ES-I3 (cell line): Measurements from ENCODE around the gene NGDN.

ENCODE experiments used
- H3K36me3 ChIP-seq: 2 replicates; pipeline ENCODE4 v1.6.1; 2013; ENCODE audit warnings: mild to moderate bottlenecking, low read length, control low read depth, moderate library complexity; ENCODE audit not compliant: insufficient read depth
- H3K4me1 ChIP-seq: 2 replicates; pipeline ENCODE4 v1.6.1; 2013; ENCODE audit warnings: mild to moderate bottlenecking, control low read depth, low read length; ENCODE audit not compliant: insufficient read depth
- H3K9ac ChIP-seq: 2 replicates; pipeline ENCODE4 v1.6.1; 2013; ENCODE audit warnings: low read depth, mild to moderate bottlenecking, low read length, moderate library complexity
- H3K9me3 ChIP-seq: 2 replicates; pipeline ENCODE4 v1.6.1; 2013; ENCODE audit warnings: mild to moderate bottlenecking, low read length, moderate library complexity; ENCODE audit not compliant: control insufficient read depth, insufficient read depth

NGDN gene

DNA sequence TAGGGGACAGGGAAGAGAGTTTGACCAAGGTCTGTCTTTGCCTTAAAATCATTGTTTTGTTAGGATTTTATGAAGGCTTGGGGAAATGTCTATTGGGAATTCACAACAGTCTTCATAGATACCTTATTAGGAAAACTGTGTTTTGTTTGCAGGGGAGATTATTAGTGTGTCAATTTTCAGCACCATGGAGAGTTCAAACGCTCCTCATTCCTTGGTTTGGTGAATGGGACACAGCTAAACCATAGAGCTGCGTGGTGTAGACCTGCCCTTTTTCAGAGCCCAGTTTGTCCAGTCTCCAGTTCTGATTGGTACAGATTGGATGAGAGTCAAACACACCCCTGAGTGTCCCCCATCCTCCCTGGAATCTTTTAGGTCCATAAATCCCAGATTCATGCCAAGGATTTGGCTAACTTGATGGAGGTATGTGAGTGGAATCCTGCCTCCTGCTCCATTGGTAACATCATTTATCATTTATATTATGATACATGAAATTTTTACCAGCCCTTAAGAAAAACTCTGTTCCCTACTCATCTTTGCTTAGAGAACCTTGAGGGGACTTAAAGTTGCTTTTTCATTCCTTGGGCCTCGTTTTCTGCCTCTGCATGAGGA lies 12.0 kb downstream of the NGDN start:
- Histone ChIP-seq H3K36me3 (peaks cover 9% of the 10 kb centered on the region), H3K4me1 (peaks cover 42% of the 10 kb centered on the region), H3K9ac (no peak overlapping the region), H3K9me3 (no peaks in the 10 kb centered on the region)

- peaks cover 48% of the 10 kb centered on the region for H3K4me1 ChIP-seq
- H3K9ac ChIP-seq: peak overlapping the region; percentile 20; the same call in 1 of the 2 replicates
- H3K36me3 ChIP-seq: peaks cover 5% of the 10 kb centered on the region
- H3K9me3 ChIP-seq: no peaks in the 10 kb centered on the region
These were observed 12.7 kb downstream of the NGDN start for GRCh38 chr14:23481979-23482822.

DNA sequence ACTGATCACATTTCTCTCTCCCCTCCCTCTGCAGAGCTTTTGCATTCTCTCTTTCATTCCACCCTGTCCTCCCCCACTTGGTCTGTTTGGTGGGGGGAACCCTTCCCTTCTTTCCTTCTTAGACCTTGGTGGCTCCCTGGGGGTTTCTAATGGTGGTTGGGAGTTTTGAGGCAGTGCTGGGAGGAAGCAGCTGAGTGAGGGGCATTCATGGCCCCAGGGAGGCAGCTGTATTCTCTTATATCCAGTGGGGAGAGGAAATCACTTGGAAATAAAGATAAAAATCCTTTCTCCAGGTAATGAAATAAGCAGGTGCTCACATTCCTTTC lies 13.3 kb downstream of the NGDN start:
- Histone ChIP-seq H3K9me3 (no peaks in the 10 kb centered on the region), H3K4me1 (peaks cover 48% of the 10 kb centered on the region), H3K9ac (no peak overlapping the region), H3K36me3 (peaks cover 5% of the 10 kb centered on the region; the same call in 1 of the 2 replicates)

GRCh38 chr14:23483236-23483854 lies 13.8 kb downstream of the NGDN start:
- Histone ChIP-seq H3K9ac (no peak overlapping the region), H3K9me3 (no peaks in the 10 kb centered on the region), H3K4me1 (peaks cover 48% of the 10 kb centered on the region), H3K36me3 (no peaks in the 10 kb centered on the region)

GRCh38 chr14:23485326-23485725 lies 15.8 kb downstream of the NGDN start:
- H3K9me3 ChIP-seq: no peaks in the 10 kb centered on the region
- H3K36me3 ChIP-seq: no peaks in the 10 kb centered on the region
- H3K9ac ChIP-seq: no peak overlapping the region
- peaks cover 48% of the 10 kb centered on the region for H3K4me1 ChIP-seq

DNA sequence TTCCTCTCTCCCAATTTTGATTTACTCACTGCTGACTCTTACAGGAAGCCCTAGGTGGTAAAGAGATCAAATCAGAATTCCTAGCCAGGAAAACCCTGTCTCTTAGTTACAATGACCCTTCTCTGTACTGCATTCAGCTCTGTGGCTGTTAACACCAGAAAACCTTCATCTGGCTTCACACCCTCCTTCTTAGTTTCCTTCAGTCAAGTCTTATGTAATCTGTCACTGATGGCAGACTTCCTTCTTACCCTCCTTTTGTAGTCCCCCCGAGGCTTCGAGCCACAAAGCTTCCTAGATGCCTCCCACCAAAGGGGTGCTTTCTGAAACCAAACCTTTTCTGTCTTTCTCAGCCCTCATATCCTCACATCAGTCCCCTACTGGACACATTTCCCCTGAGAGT lies 16.5 kb downstream of the NGDN start:
- H3K9me3 ChIP-seq: no peaks in the 10 kb centered on the region
- no peak overlapping the region for H3K9ac ChIP-seq
- no peaks in the 10 kb centered on the region for H3K36me3 ChIP-seq
- H3K4me1 ChIP-seq: peaks cover 48% of the 10 kb centered on the region

GRCh38 chr14:23487216-23487615 lies 17.7 kb downstream of the NGDN start:
- Histone ChIP-seq H3K9ac (no peak overlapping the region), H3K4me1 (peaks cover 40% of the 10 kb centered on the region), H3K9me3 (no peaks in the 10 kb centered on the region), H3K36me3 (no peaks in the 10 kb centered on the region)

- Histone ChIP-seq H3K36me3 (no peaks in the 10 kb centered on the region), H3K4me1 (peaks cover 15% of the 10 kb centered on the region), H3K9me3 (no peaks in the 10 kb centered on the region), H3K9ac (no peak overlapping the region)
These were observed 23.2 kb downstream of the NGDN start for GRCh38 chr14:23492618-23493272.

- Histone ChIP-seq H3K9ac (no peak overlapping the region), H3K9me3 (no peaks in the 10 kb centered on the region), H3K4me1 (peaks cover 15% of the 10 kb centered on the region), H3K36me3 (no peaks in the 10 kb centered on the region)
These were observed 24.7 kb downstream of the NGDN start for GRCh38 chr14:23494223-23494622.

GRCh38 chr14:23512156-23512555 lies 42.7 kb downstream of the NGDN start:
- peaks cover 5% of the 10 kb centered on the region; the same call in 1 of the 2 replicates for H3K4me1 ChIP-seq
- no peaks in the 10 kb centered on the region for H3K36me3 ChIP-seq
- H3K9me3 ChIP-seq: no peaks in the 10 kb centered on the region
- no peak overlapping the region for H3K9ac ChIP-seq

- no peak overlapping the region for H3K9ac ChIP-seq
- H3K36me3 ChIP-seq: no peaks in the 10 kb centered on the region
- H3K9me3 ChIP-seq: no peaks in the 10 kb centered on the region
- H3K4me1 ChIP-seq: peaks cover 8% of the 10 kb centered on the region
These were observed 43.7 kb downstream of the NGDN start for GRCh38 chr14:23513005-23513817.

- Histone ChIP-seq H3K4me1 (peaks cover 16% of the 10 kb centered on the region), H3K36me3 (no peaks in the 10 kb centered on the region), H3K9ac (no peak overlapping the region), H3K9me3 (no peaks in the 10 kb centered on the region)
These were observed 44.5 kb downstream of the NGDN start for GRCh38 chr14:23513818-23514643.

DNA sequence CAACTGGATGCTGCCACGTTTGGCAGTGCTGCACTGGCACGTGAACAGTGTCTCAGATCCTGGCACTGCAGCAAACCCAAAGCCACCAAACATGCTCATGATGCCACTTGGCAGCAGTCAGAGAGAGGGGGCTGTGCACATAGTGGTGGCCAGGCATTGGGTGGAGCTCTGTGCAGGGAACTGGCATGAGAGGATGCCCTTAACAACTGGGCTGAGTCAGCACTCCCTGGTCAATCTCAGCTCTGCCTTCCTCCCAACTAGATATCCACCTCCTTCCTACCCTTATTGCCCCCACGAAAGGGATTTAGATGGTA lies 45.1 kb downstream of the NGDN start:
- peaks cover 21% of the 10 kb centered on the region for H3K4me1 ChIP-seq
- H3K9ac ChIP-seq: no peak overlapping the region
- H3K36me3 ChIP-seq: no peaks in the 10 kb centered on the region
- no peaks in the 10 kb centered on the region for H3K9me3 ChIP-seq
